Activated CD8-positive, alpha-beta memory T cell treated with anti-CD3 and anti-CD28 coated beads for 4 hours (primary cell): ENCODE measurements around the gene AREG.

ENCODE experiments used
- DNase-seq, 2 donors: peaks; one replicate each; pipeline ENCODE4 v3.0.0-alpha.2; 2020; ENCODE audit warnings: low read depth in 2 of 2

AREG gene

GRCh38 chr4:74504212-74504611 lies 59.3 kb downstream of the AREG start:
- DNase-seq, result no peak
